H1 (cell line): ENCODE results near the gene NR2F6. TPM values are rescaled to one million over a fixed set of nuclear protein-coding genes. Genes with fewer than 3 reads are reported as not detected.

Source experiments
- CTCF ChIA-PET: fragments of 300-600 bp; sonication (Branson Sonifier 250); formaldehyde crosslinking; loops from one replicate; lab custom pipeline; 2021; ENCODE audit not compliant: partially characterized antibody; lab: Charles Lee
- POLR2A ChIA-PET: fragments of 300-600 bp; sonication (Branson Sonifier 250); formaldehyde crosslinking; loops from one replicate; lab custom pipeline; 2021; ENCODE audit warnings: inconsistent platforms; ENCODE audit not compliant: partially characterized antibody; lab: Charles Lee
- DNase-seq, 2 experiments: peaks; one replicate each; pipeline versions ENCODE4 v3.0.0 to v3.0.0-alpha.2; 2010 to 2022; ENCODE audit warnings: low spot score in 2 of 2, low read depth in 1 of 2, mixed read lengths in 1 of 2
- FAIRE-seq: peaks from 2 replicates; lab custom pipeline; 2011; peaks lifted over from hg19 to GRCh38; lab: Jason Lieb, UNC
- H2AFZ ChIP-seq: 2 replicates; pipeline ENCODE4 v1.8.1; 2012; ENCODE audit warnings: low read length, inconsistent platforms
- H2AK5ac ChIP-seq: 2 replicates; pipeline ENCODE4 v1.6.1; 2013; ENCODE audit warnings: low read depth, low read length
- H2BK120ac ChIP-seq: replicated peaks from 2 replicates; pipeline ENCODE3; 2013; ENCODE audit warnings: low read depth, low read length, inconsistent platforms
- H2BK12ac ChIP-seq: 2 replicates; pipeline ENCODE4 v1.6.1; 2013; ENCODE audit warnings: low read depth, low read length
- H2BK15ac ChIP-seq: 2 replicates; pipeline ENCODE4 v1.6.1; 2013; ENCODE audit warnings: low read length
- H2BK20ac ChIP-seq: 2 replicates; pipeline ENCODE4 v1.6.1; 2013; ENCODE audit warnings: low read length
- H2BK5ac ChIP-seq: 2 replicates; pipeline ENCODE4 v1.6.1; 2013; ENCODE audit warnings: low read depth, low read length
- H3K14ac ChIP-seq: 2 replicates; pipeline ENCODE4 v1.6.1; 2013; ENCODE audit warnings: inconsistent platforms; ENCODE audit not compliant: insufficient read length
- H3K18ac ChIP-seq: 2 replicates; pipeline ENCODE4 v1.6.1; 2013; ENCODE audit warnings: low read length; ENCODE audit errors: extremely low read depth
- H3K23ac ChIP-seq: 2 replicates; pipeline ENCODE4 v1.6.1; 2013; ENCODE audit warnings: inconsistent platforms; ENCODE audit not compliant: insufficient read length
- H3K23me2 ChIP-seq: 2 replicates; pipeline ENCODE4 v1.6.1; 2013; ENCODE audit warnings: low read depth, low read length
- H3K27ac ChIP-seq: 2 replicates; pipeline ENCODE4 v1.6.1; 2011; ENCODE audit warnings: low read depth, low read length, inconsistent platforms
- H3K27me3 ChIP-seq, 4 experiments: replicated peaks in 1 of 4; 1 replicate in 1 of 4; 2 replicates in 3 of 4; pipeline versions ENCODE4 v1.6.1 to v1.8.1; 2011 to 2013; ENCODE audit warnings: low read length in 3 of 4, mild to moderate bottlenecking in 3 of 4, inconsistent platforms in 2 of 4, mixed read lengths in 2 of 4, moderate library complexity in 1 of 4; ENCODE audit not compliant: control insufficient read depth in 3 of 4, insufficient read depth in 3 of 4; ENCODE audit errors: extremely low read depth in 1 of 4
- H3K36me3 ChIP-seq, 4 experiments: 2 replicates each; pipeline versions ENCODE4 v1.6.1 to v1.8.1; 2011 to 2013; ENCODE audit warnings: mild to moderate bottlenecking in 4 of 4, low read length in 3 of 4, moderate library complexity in 2 of 4, control low read depth in 1 of 4, inconsistent platforms in 1 of 4; ENCODE audit not compliant: insufficient read depth in 4 of 4, control insufficient read depth in 2 of 4
- H3K4ac ChIP-seq: replicated peaks from 2 replicates; pipeline ENCODE3; 2013; ENCODE audit warnings: low read length, low read depth, mixed read lengths, inconsistent platforms; ENCODE audit not compliant: insufficient read length
- H3K4me1 ChIP-seq, 4 experiments: replicated peaks in 1 of 4; 1 replicate in 1 of 4; 2 replicates in 3 of 4; pipeline versions ENCODE4 v1.6.1 to v1.8.1; 2011 to 2013; ENCODE audit warnings: low read length in 3 of 4, inconsistent platforms in 2 of 4, mixed read lengths in 1 of 4; ENCODE audit not compliant: insufficient read depth in 4 of 4, control insufficient read depth in 3 of 4
- H3K4me2 ChIP-seq, 2 experiments: 2 replicates each; pipeline versions ENCODE4 v1.6.1 to v1.8.1; 2011 to 2013; ENCODE audit warnings: low read depth in 2 of 2, low read length in 2 of 2, control low read depth in 1 of 2, inconsistent platforms in 1 of 2, mild to moderate bottlenecking in 1 of 2; ENCODE audit not compliant: insufficient read depth in 1 of 2
- H3K4me3 ChIP-seq, 4 experiments: fragments of 200-600, 300-600 bp in 1 of 4; sonication (generic), shearing (Covaris generic), sonication (Bioruptor Twin) in 1 of 4; 2 replicates each; pipeline versions ENCODE4 v1.5.1 to v1.8.1; 2011 to 2016; ENCODE audit warnings: low read length in 4 of 4, low read depth in 3 of 4, control low read depth in 2 of 4, inconsistent platforms in 2 of 4, mild to moderate bottlenecking in 2 of 4, mixed read lengths in 1 of 4, moderate library complexity in 1 of 4; ENCODE audit not compliant: insufficient read depth in 2 of 4; ENCODE audit errors: extremely low read depth in 1 of 4
- H3K56ac ChIP-seq: replicated peaks from 2 replicates; pipeline ENCODE3; 2013; ENCODE audit warnings: low read depth, mild to moderate bottlenecking, mixed read lengths, low read length, inconsistent platforms; ENCODE audit not compliant: insufficient read length
- H3K79me1 ChIP-seq: 2 replicates; pipeline ENCODE4 v1.6.1; 2013; ENCODE audit warnings: low read depth, low read length, control low read depth
- H3K79me2 ChIP-seq, 2 experiments: 2 replicates each; pipeline versions ENCODE4 v1.6.1 to v1.8.1; 2012 to 2013; ENCODE audit warnings: low read length in 2 of 2, mild to moderate bottlenecking in 2 of 2, inconsistent platforms in 1 of 2; ENCODE audit not compliant: insufficient read depth in 2 of 2, control insufficient read depth in 1 of 2
- H3K9ac ChIP-seq, 4 experiments: replicated peaks in 1 of 4; 1 replicate in 1 of 4; 2 replicates in 3 of 4; pipeline versions ENCODE4 v1.6.1 to v1.8.1; 2011 to 2013; ENCODE audit warnings: low read depth in 3 of 4, low read length in 3 of 4, control low read depth in 2 of 4, mild to moderate bottlenecking in 2 of 4, moderate library complexity in 2 of 4, inconsistent platforms in 1 of 4; ENCODE audit errors: extremely low read depth in 1 of 4
- H3K9me3 ChIP-seq, 2 experiments: 2 replicates each; pipeline versions ENCODE4 v1.6.1 to v1.8.1; 2012 to 2013; ENCODE audit warnings: mild to moderate bottlenecking in 2 of 2, moderate library complexity in 2 of 2, control low read depth in 1 of 2, inconsistent platforms in 1 of 2, low read depth in 1 of 2, low read length in 1 of 2, mixed read lengths in 1 of 2; ENCODE audit not compliant: insufficient read depth in 2 of 2
- H4K20me1 ChIP-seq, 2 experiments: replicated peaks in 1 of 2; 2 replicates each; pipeline versions ENCODE3 to v1.8.1; 2011 to 2013; ENCODE audit warnings: inconsistent platforms in 2 of 2, low read length in 2 of 2, mild to moderate bottlenecking in 1 of 2; ENCODE audit not compliant: insufficient read depth in 2 of 2, control insufficient read depth in 1 of 2
- H4K5ac ChIP-seq: 2 replicates; pipeline ENCODE4 v1.6.1; 2013; ENCODE audit warnings: low read length, low read depth, mixed read lengths, inconsistent platforms; ENCODE audit not compliant: insufficient read length
- H4K8ac ChIP-seq: 2 replicates; pipeline ENCODE4 v1.8.0; 2013; ENCODE audit warnings: mild to moderate bottlenecking, moderate library complexity, low read length, inconsistent platforms; ENCODE audit not compliant: insufficient read depth; ENCODE audit errors: extremely low read depth
- H4K91ac ChIP-seq: replicated peaks from 2 replicates; pipeline ENCODE3; 2013; ENCODE audit warnings: low read length, mixed read lengths, inconsistent platforms; ENCODE audit not compliant: insufficient read length
- MAFK ChIP-seq: IDR thresholded peaks from 2 replicates; pipeline ENCODE4 v1.6.1; 2012; ENCODE audit warnings: low read depth, mild to moderate bottlenecking, improper control_type of control experiment, low read length
- MAX ChIP-seq: IDR thresholded peaks from 2 replicates; pipeline ENCODE4 v1.6.1; 2012; ENCODE audit warnings: inconsistent platforms
- RAD21 ChIP-seq, 2 experiments: IDR thresholded peaks in 1 of 2; conservative IDR thresholded peaks in 1 of 2; 2 replicates each; pipeline ENCODE4 v1.6.1; 2011; ENCODE audit warnings: low read depth in 2 of 2, low read length in 2 of 2, improper control_type of control experiment in 1 of 2, inconsistent platforms in 1 of 2, mild to moderate bottlenecking in 1 of 2, moderate library complexity in 1 of 2
- WGBS, 2 experiments: shearing (Covaris generic) in 1 of 2; methylation state at CpG; one replicate each; pipeline versions ENCODE4 v1.1.6 to v1.1.7; 2013 to 2015; ENCODE audit warnings: low lambda C conversion rate in 2 of 2, mixed read lengths in 2 of 2, inconsistent platforms in 1 of 2, low coverage in 1 of 2, missing lambda C conversion rate in 1 of 2; ENCODE audit not compliant: insufficient replicate concordance in 2 of 2, insufficient coverage in 1 of 2, insufficient read length in 1 of 2; ENCODE audit errors: extremely low coverage in 1 of 2, missing lambda C conversion rate in 1 of 2; 5-methylcytosine and 5-hydroxymethylcytosine counted together
- polyA plus RNA-seq, 7 experiments: library from polyadenylated mRNA; depleted of rRNA in 3 of 7; stranded (reverse) in 5 of 7; unstranded in 2 of 7; fragments of >200 nt in 5 of 7; fragments of 200-250 nt in 2 of 7; gene quantifications; 1 replicate in 5 of 7; 2 replicates in 1 of 7; 4 replicates in 1 of 7; pipeline versions ENCODE4 v1.2.1 to v1.2.3, GENCODE V29; 2011 to 2013; ENCODE audit warnings: missing spikeins in 2 of 7, mixed read lengths in 2 of 7
- total RNA-seq: library from RNA; stranded (reverse); fragmentation: NEBNext Ultra II Directional; extraction: Animal tissue kit (Norgen Biotek cat#: 25700); gene quantifications from 2 replicates; pipeline ENCODE4 v1.2.1, GENCODE V29; 2021
- TF ChIP-seq, protein P1 (sequence below), 3 experiments: IDR thresholded peaks; 1 replicate in 2 of 3; 2 replicates in 1 of 3; pipeline versions ENCODE4 v1.5.1 to v1.6.1; 2011; ENCODE audit warnings: low read length in 3 of 3, mild to moderate bottlenecking in 3 of 3, inconsistent platforms in 2 of 3, low read depth in 1 of 3, moderate library complexity in 1 of 3; ENCODE audit not compliant: insufficient read depth in 1 of 3; ENCODE audit errors: control extremely low read depth in 1 of 3

NR2F6 gene
- total and polyA plus RNA-seq, 2 of the 8 experiments (the other 6 are each of a cell fraction or from before 2014, with no cell fraction given) = 99.7 to 114 TPM

- FAIRE-seq = no peak
These were observed 62.4 kb downstream of the NR2F6 start for GRCh38 chr19:17183271-17183761.

More at GRCh38 chr19:17183271-17183761, 62.4 kb downstream of the NR2F6 start:
- peaks cover 0 to 6% (median 5%) of the 10 kb centered on the region in 4 experiments; a peak in 5 of 8 replicates for H3K36me3 ChIP-seq
- H3K4ac ChIP-seq = no peak overlapping the region
- ChIA-PET CTCF (interaction anchor here (0.6 to 2.0 kb wide), 8 partner anchors 11 to 1835 kb away, joined by 3 to 7 read pairs (median 4); partner anchors contain the start of gene USE1), POLR2A (no interaction called here)
- H2BK5ac ChIP-seq = no peak overlapping the region
- H4K8ac ChIP-seq = no peak overlapping the region; the same call in 1 of the 2 replicates
- H3K9me3 ChIP-seq = no peaks in the 10 kb centered on the region
- H3K18ac ChIP-seq = no peak overlapping the region
- H2BK20ac ChIP-seq = no peak overlapping the region
- H2BK12ac ChIP-seq = no peak overlapping the region
- no peak overlapping the region for H3K23ac ChIP-seq
- no peak overlapping the region for H2BK15ac ChIP-seq
- no peaks in the 10 kb centered on the region for H3K79me2 ChIP-seq
- 88% methylated on average over 13 of the region's 14 CpGs; no CpG with 5 or more reads in 1 of the 2 experiments for WGBS, 2 experiments
- no peak overlapping the region for H2AK5ac ChIP-seq
- no peak overlapping the region for H3K14ac ChIP-seq
- H4K20me1 ChIP-seq = peaks cover 0 to 4% of the 10 kb centered on the region in 2 experiments
- no peak overlapping the region for H3K56ac ChIP-seq
- no peak overlapping the region for H4K5ac ChIP-seq
- no peak overlapping the region for H3K9ac ChIP-seq
- peak in 1 of 2 experiments; percentile 18; a peak in 1 of 4 replicates for TF ChIP-seq RAD21 (IDR thresholded peaks at IDR 0.05 in 1 of 2, conservative IDR thresholded peaks at IDR 0.05 in 1 of 2; ENCODE audit: low read depth in 2 of 2, low read length in 2 of 2)
- no peak for TF ChIP-seq MAFK
- TF ChIP-seq, protein P1, sequence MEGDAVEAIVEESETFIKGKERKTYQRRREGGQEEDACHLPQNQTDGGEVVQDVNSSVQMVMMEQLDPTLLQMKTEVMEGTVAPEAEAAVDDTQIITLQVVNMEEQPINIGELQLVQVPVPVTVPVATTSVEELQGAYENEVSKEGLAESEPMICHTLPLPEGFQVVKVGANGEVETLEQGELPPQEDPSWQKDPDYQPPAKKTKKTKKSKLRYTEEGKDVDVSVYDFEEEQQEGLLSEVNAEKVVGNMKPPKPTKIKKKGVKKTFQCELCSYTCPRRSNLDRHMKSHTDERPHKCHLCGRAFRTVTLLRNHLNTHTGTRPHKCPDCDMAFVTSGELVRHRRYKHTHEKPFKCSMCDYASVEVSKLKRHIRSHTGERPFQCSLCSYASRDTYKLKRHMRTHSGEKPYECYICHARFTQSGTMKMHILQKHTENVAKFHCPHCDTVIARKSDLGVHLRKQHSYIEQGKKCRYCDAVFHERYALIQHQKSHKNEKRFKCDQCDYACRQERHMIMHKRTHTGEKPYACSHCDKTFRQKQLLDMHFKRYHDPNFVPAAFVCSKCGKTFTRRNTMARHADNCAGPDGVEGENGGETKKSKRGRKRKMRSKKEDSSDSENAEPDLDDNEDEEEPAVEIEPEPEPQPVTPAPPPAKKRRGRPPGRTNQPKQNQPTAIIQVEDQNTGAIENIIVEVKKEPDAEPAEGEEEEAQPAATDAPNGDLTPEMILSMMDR (IDR thresholded peaks at IDR 0.05; ENCODE audit: control extremely low read depth in 1 of 3, insufficient read depth in 1 of 3, low read depth in 1 of 3, low read length in 3 of 3) = peak in 2 of 3 experiments; percentile 4 to 16; a peak in 2 of 4 replicates
- TF ChIP-seq MAX = 0 out of 2 replicates have a peak, but pooled peaks have one; percentile 24
- no peak overlapping the region for H3K4me3 ChIP-seq
- no peak for DNase-seq
- no peaks in the 10 kb centered on the region for H3K79me1 ChIP-seq
- H2BK120ac ChIP-seq = no peak overlapping the region
- H2AFZ ChIP-seq = no peak overlapping the region
- no peak overlapping the region for H3K27ac ChIP-seq
- H3K4me2 ChIP-seq = no peak overlapping the region
- no peak overlapping the region for H4K91ac ChIP-seq
- H3K4me1 ChIP-seq = peaks cover 0 to 11% (median 8%) of the 10 kb centered on the region in 4 experiments; a peak in 6 of 7 replicates
- H3K23me2 ChIP-seq = no peaks in the 10 kb centered on the region
- no peaks in the 10 kb centered on the region for H3K27me3 ChIP-seq
